K562 (cell line): ENCODE data around the gene NFIB. TPM values are rescaled to one million over a fixed set of nuclear protein-coding genes. Genes with fewer than 3 reads are reported as not detected.

Source experiments
- ATAC-seq: fragments of 200-7000 bp; cut with Tn5 transposase; 3 replicates; pipeline ENCODE4 v1.9.1; 2020; ENCODE audit warnings: moderate library complexity
- BruUV-seq: library from RNA; stranded (reverse); fragments of 400-500 nt; replicated peaks from 2 replicates; lab custom pipeline; 2021; lab: Mats Ljungman, UMichigan
- CTCF ChIA-PET: fragments of 300-600 bp; formaldehyde crosslinking; extraction: SDS; loops from one replicate; lab custom pipeline; 2021; ENCODE audit warnings: low intra/inter-chr PET ratio; lab: Yijun Ruan, JAX
- POLR2A ChIA-PET: fragments of 300-600, 350-650 bp; sonication (Branson Sonifier 250); formaldehyde crosslinking; extraction: SDS; loops from one replicate; lab custom pipeline; 2021; ENCODE audit warnings: antibody characterized with exemption, inconsistent platforms; lab: Yijun Ruan, JAX
- DNase-seq, 4 experiments: peaks; one replicate each; pipeline versions ENCODE4 v3.0.0 to v3.0.0-alpha.2; 2011 to 2018; ENCODE audit warnings: low spot score in 3 of 4, mixed read lengths in 3 of 4; ENCODE audit errors: extremely low read depth in 1 of 4
- FAIRE-seq: peaks from 2 replicates; lab custom pipeline; 2011; peaks lifted over from hg19 to GRCh38; lab: Jason Lieb, UNC
- H2AFZ ChIP-seq: 2 replicates; pipeline ENCODE4 v1.6.0; 2011; ENCODE audit warnings: low read depth, low read length, control low read depth, inconsistent platforms
- H3K27ac ChIP-seq: fragments of 200-600 bp; 3 replicates; pipeline ENCODE4 v1.8.0; 2011; ENCODE audit warnings: low read depth, mild to moderate bottlenecking, control low read depth, inconsistent platforms, low read length, moderate library complexity, mixed read lengths; ENCODE audit errors: extremely low read depth
- H3K27me3 ChIP-seq, 2 experiments: fragments of 300-600 bp in 1 of 2; 2 replicates in 1 of 2; 3 replicates in 1 of 2; pipeline versions ENCODE4 v1.6.0 to v1.8.0; 2011; ENCODE audit warnings: inconsistent platforms in 2 of 2, low read length in 2 of 2, mild to moderate bottlenecking in 1 of 2, mixed read lengths in 1 of 2, moderate library complexity in 1 of 2; ENCODE audit not compliant: control insufficient read depth in 2 of 2, insufficient read depth in 2 of 2
- H3K36me3 ChIP-seq: fragments of 300-600 bp; 3 replicates; pipeline ENCODE4 v1.8.0; 2011; ENCODE audit warnings: mild to moderate bottlenecking, low read length, inconsistent platforms; ENCODE audit not compliant: control insufficient read depth, insufficient read depth
- H3K4me1 ChIP-seq, 2 experiments: fragments of 200-600 bp in 1 of 2; replicated peaks in 1 of 2; 2 replicates in 1 of 2; 3 replicates in 1 of 2; pipeline versions ENCODE4 v1.5.1 to v1.8.0; 2011; ENCODE audit warnings: inconsistent platforms in 2 of 2, low read length in 2 of 2, mild to moderate bottlenecking in 1 of 2, mixed read lengths in 1 of 2, moderate library complexity in 1 of 2; ENCODE audit not compliant: control insufficient read depth in 2 of 2, insufficient read depth in 2 of 2
- H3K4me2 ChIP-seq: 2 replicates; pipeline ENCODE4 v1.6.1; 2011; ENCODE audit warnings: low read length, control low read depth, inconsistent platforms, mixed read lengths; ENCODE audit not compliant: insufficient read depth
- H3K4me3 ChIP-seq: fragments of 200-600 bp; sonication (generic), shearing (Covaris generic); 2 replicates; pipeline ENCODE4 v1.5.1; 2016; ENCODE audit warnings: control low read depth, inconsistent platforms
- H3K79me2 ChIP-seq: fragments of 200-600 bp; 3 replicates; pipeline ENCODE4 v1.8.0; 2011; ENCODE audit warnings: low read length, inconsistent platforms; ENCODE audit not compliant: control insufficient read depth, insufficient read depth
- H3K9ac ChIP-seq, 2 experiments: 2 replicates each; pipeline versions ENCODE4 v1.6.0 to v1.6.1; 2011; ENCODE audit warnings: low read depth in 2 of 2, low read length in 2 of 2, control low read depth in 1 of 2, inconsistent platforms in 1 of 2, mild to moderate bottlenecking in 1 of 2, mixed read lengths in 1 of 2; ENCODE audit not compliant: insufficient read depth in 1 of 2
- H3K9me1 ChIP-seq: one replicate; pipeline ENCODE4 v1.6.0; 2011; ENCODE audit warnings: inconsistent platforms, mild to moderate bottlenecking, low read length, moderate library complexity; ENCODE audit not compliant: control insufficient read depth, insufficient read depth
- H3K9me3 ChIP-seq: replicated peaks from 2 replicates; pipeline ENCODE4 v1.5.1; 2011; ENCODE audit warnings: low read depth, low read length, inconsistent platforms; ENCODE audit not compliant: control insufficient read depth, insufficient read depth
- H4K20me1 ChIP-seq: replicated peaks from 2 replicates; pipeline ENCODE4 v1.6.1; 2011; ENCODE audit warnings: low read length, inconsistent platforms, mixed read lengths; ENCODE audit not compliant: control insufficient read depth, insufficient read depth
- HNRNPLL ChIP-seq: fragments of 200-400 bp; formaldehyde crosslinking; IDR thresholded peaks from 2 replicates; pipeline ENCODE4 v1.6.1; 2017; ENCODE audit warnings: low read length, low read depth, mild to moderate bottlenecking; ENCODE audit not compliant: poor library complexity, severe bottlenecking
- MLX ChIP-seq, 2 experiments: fragments of 450-650 bp in 1 of 2; sonication (generic) in 1 of 2; formaldehyde crosslinking; conservative IDR thresholded peaks; 2 replicates each; pipeline versions ENCODE4 v1.4.0 to v1.8.1; 2020 to 2022; ENCODE audit warnings: mild to moderate bottlenecking in 1 of 2, missing genetic modification reagents in 1 of 2
- NR2C1 ChIP-seq, 2 experiments: fragments of 450-650 bp; IDR thresholded peaks; 2 replicates each; pipeline ENCODE4 v1.6.1; 2017; ENCODE audit warnings: mild to moderate bottlenecking in 2 of 2, antibody characterized with exemption in 1 of 2, inconsistent platforms in 1 of 2, missing compliant biosample characterization in 1 of 2, missing genetic modification characterization in 1 of 2
- NR2F6 ChIP-seq: fragments of 450-650 bp; formaldehyde crosslinking; IDR thresholded peaks from 2 replicates; pipeline ENCODE4 v1.4.0; 2020; ENCODE audit warnings: mild to moderate bottlenecking
- NR3C1 ChIP-seq: sonication (generic); formaldehyde crosslinking; IDR thresholded peaks from 2 replicates; pipeline ENCODE4 v1.8.1; 2022; ENCODE audit warnings: missing genetic modification reagents
- POLR2A ChIP-seq: fragments of 450-650 bp; conservative IDR thresholded peaks from 2 replicates; pipeline ENCODE4 v1.6.1; 2016
- XRCC5 ChIP-seq: fragments of 200-400 bp; formaldehyde crosslinking; IDR thresholded peaks from 2 replicates; pipeline ENCODE4 v1.6.1; 2017; ENCODE audit warnings: low read depth, mild to moderate bottlenecking, low read length
- ZBED1 ChIP-seq: IDR thresholded peaks from 2 replicates; pipeline ENCODE4 v1.6.1; 2014
- ZBTB5 ChIP-seq: fragments of 450-650 bp; IDR thresholded peaks from 2 replicates; pipeline ENCODE4 v1.6.1; 2017; ENCODE audit warnings: antibody characterized with exemption
- ZNF217 ChIP-seq: sonication (generic); formaldehyde crosslinking; IDR thresholded peaks from 2 replicates; pipeline ENCODE4 v1.8.0; 2022; ENCODE audit warnings: mild to moderate bottlenecking, missing genetic modification reagents
- ZNF589 ChIP-seq: fragments of 200-800 bp; sonication (Bioruptor generic); IDR thresholded peaks from 2 replicates; pipeline ENCODE4 v1.6.1; 2016; ENCODE audit warnings: low read depth, missing genetic modification characterization, missing compliant biosample characterization
- ZNF668 ChIP-seq: fragments of 250-450 bp; sonication (Bioruptor Pico); IDR thresholded peaks from 2 replicates; pipeline ENCODE4 v1.8.0; 2022; ENCODE audit warnings: mild to moderate bottlenecking, inconsistent platforms
- WGBS: fragments of 100-300 bp; shearing (Covaris generic); methylation state at CpG from one replicate; pipeline ENCODE4 v1.1.6; 2016; ENCODE audit warnings: low coverage, mixed read lengths; ENCODE audit not compliant: insufficient coverage; ENCODE audit errors: missing lambda C conversion rate; 5-methylcytosine and 5-hydroxymethylcytosine counted together
- in situ Hi-C: fragments of 300-500 bp; cut with MboI; formaldehyde crosslinking; loops from 4 replicates; pipeline ENCODE4 v1.15.0; 2018; ENCODE audit warnings: inconsistent platforms, mixed read lengths
- intact Hi-C: fragments of 100-400 bp; cut with micrococcal nuclease; formaldehyde crosslinking; loops from 2 replicates; pipeline ENCODE4 v1.14.2; 2022
- polyA plus RNA-seq, 8 experiments: library from polyadenylated mRNA; depleted of rRNA in 4 of 8; stranded (reverse) in 5 of 8; unstranded in 3 of 8; fragments of >200 nt; fragmentation: Nextera tagmentation in 2 of 8; fragmentation: Illumina TruSeq in 1 of 8; extraction: Ambion mirVana in 2 of 8; extraction: Trizol in 1 of 8; gene quantifications; 2 replicates each; pipeline versions ENCODE4 v1.2.1 to v1.2.3, GENCODE V29; 2011 to 2014; ENCODE audit warnings: inconsistent platforms in 1 of 8, missing spikeins in 1 of 8
- total RNA-seq, 7 experiments: library from RNA; depleted of rRNA in 6 of 7; stranded (reverse); fragments of >200 nt in 6 of 7; fragmentation: Illumina TruSeq in 2 of 7; extraction: Trizol in 2 of 7; gene quantifications; 2 replicates each; pipeline versions ENCODE4 v1.2.1 to v1.2.3, GENCODE V29; 2011 to 2021; ENCODE audit warnings: low replicate concordance in 1 of 7
- TF ChIP-seq, protein P1 (sequence below), 2 experiments: fragments of 450-650 bp; IDR thresholded peaks; 2 replicates each; pipeline ENCODE4 v1.6.1; 2016; ENCODE audit warnings: mild to moderate bottlenecking in 2 of 2, borderline replicate concordance in 1 of 2, low read depth in 1 of 2, moderate library complexity in 1 of 2

NFIB gene
- total and polyA plus RNA-seq, 9 of the 15 experiments (the other 6 are each of a cell fraction or from before 2014, with no cell fraction given) = 1.2 to 3.3 (median 1.9) TPM

GRCh38 chr9:14294659-14295058 is 19.3 kb downstream of the NFIB start:
- no peak overlapping the region for H3K9ac ChIP-seq
- ATAC-seq (no peak), FAIRE-seq (no peak), DNase-seq (no peak)
- no peak overlapping the region for H2AFZ ChIP-seq
- no peaks in the 10 kb centered on the region for H3K79me2 ChIP-seq
- no peaks in the 10 kb centered on the region for H3K27me3 ChIP-seq
- 54% methylated on average over 8 of the region's 8 CpGs for WGBS
- CTCF ChIA-PET = no interaction called here
- no peaks in the 10 kb centered on the region for H3K4me1 ChIP-seq
- BruUV-seq = no TSS peak
- POLR2A ChIA-PET = no interaction called here
- H3K9me1 ChIP-seq = no peaks in the 10 kb centered on the region
- H4K20me1 ChIP-seq = no peaks in the 10 kb centered on the region
- H3K36me3 ChIP-seq = no peaks in the 10 kb centered on the region
- no peak overlapping the region for H3K4me2 ChIP-seq
- H3K9me3 ChIP-seq = no peaks in the 10 kb centered on the region
- H3K4me3 ChIP-seq = no peak overlapping the region
- in situ Hi-C loops = no loop called here
- intact Hi-C loops = no loop called here
- H3K27ac ChIP-seq = no peak overlapping the region
- TF ChIP-seq, protein P1, sequence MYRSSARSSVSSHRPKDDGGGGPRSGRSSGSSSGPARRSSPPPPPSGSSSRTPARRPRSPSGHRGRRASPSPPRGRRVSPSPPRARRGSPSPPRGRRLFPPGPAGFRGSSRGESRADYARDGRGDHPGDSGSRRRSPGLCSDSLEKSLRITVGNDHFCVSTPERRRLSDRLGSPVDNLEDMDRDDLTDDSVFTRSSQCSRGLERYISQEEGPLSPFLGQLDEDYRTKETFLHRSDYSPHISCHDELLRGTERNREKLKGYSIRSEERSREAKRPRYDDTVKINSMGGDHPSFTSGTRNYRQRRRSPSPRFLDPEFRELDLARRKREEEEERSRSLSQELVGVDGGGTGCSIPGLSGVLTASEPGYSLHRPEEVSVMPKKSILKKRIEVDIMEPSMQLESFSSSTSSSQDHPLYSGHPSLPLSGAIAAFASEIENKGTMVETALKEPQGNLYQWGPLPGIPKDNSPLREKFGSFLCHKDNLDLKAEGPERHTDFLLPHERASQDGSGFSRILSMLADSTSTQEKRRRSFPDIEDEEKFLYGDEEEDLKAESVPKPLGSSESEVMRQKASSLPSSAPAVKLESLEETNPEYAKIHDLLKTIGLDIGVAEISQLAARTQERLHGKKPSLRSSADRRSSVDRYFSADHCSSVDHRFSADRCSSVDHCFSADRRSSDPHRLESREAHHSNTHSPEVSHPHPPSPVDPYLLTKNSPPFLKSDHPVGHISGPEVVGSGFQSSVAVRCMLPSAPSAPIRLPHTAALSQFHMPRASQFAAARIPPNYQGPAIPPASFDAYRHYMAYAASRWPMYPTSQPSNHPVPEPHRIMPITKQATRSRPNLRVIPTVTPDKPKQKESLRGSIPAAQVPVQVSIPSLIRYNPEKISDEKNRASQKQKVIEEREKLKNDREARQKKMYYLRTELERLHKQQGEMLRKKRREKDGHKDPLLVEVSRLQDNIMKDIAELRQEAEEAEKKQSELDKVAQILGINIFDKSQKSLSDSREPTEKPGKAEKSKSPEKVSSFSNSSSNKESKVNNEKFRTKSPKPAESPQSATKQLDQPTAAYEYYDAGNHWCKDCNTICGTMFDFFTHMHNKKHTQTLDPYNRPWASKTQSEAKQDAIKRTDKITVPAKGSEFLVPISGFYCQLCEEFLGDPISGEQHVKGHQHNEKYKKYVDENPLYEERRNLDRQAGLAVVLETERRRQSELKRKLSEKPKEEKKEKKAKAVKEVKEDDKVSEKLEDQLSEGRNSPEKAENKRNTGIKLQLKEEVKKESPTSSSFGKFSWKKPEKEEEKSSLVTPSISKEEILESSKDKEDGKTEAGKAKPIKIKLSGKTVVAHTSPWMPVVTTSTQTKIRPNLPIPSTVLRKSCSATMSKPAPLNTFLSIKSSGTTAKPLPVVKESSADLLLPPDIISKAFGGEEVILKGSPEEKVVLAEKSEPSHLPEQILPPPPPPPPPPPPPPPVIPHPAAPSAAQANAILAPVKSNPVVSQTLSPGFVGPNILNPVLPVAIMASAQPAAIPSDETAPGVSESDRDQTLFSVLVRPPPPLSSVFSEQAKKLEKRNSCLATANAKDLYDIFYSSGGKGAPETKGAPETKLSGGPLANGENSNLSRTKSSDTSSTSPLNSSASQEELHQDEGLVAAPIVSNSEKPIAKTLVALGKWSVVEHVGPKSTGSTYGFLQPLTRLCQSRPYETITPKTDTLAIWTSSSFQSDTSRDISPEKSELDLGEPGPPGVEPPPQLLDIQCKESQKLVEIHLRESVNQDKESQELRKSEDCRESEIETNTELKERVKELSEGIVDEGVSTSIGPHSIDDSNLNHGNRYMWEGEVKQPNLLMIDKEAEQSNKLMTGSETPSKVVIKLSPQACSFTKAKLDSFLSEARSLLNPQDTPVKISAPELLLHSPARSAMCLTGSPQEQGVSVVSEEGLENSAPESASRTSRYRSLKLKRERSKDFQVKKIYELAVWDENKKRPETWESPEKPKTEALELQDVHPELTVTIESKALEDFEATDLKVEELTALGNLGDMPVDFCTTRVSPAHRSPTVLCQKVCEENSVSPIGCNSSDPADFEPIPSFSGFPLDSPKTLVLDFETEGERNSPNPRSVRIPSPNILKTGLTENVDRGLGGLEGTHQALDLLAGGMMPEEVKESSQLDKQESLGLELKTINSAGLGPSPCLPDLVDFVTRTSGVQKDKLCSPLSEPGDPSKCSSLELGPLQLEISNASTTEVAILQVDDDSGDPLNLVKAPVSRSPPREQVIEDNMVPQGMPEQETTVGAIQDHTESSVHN (IDR thresholded peaks at IDR 0.05; ENCODE audit: borderline replicate concordance in 1 of 2, low read depth in 1 of 2) = no peak
- no peak for TF ChIP-seq NR2C1 (IDR thresholded peaks at IDR 0.05)
- no peak for TF ChIP-seq NR2C1 (tag; IDR thresholded peaks at IDR 0.05)
- TF ChIP-seq HNRNPLL = no peak
- TF ChIP-seq ZNF589 (CRISPR knock-in tag) = no peak
- no peak for TF ChIP-seq ZBTB5
- no peak for TF ChIP-seq NR3C1 (CRISPR knock-in tag)
- TF ChIP-seq POLR2A = no peak
- TF ChIP-seq MLX (CRISPR knock-in tag; conservative IDR thresholded peaks at IDR 0.05) = no peak
- no peak for TF ChIP-seq NR2F6
- TF ChIP-seq ZNF217 (CRISPR knock-in tag) = no peak
- TF ChIP-seq ZNF668 (CRISPR knock-in tag) = no peak
- TF ChIP-seq ZBED1 = no peak
- TF ChIP-seq XRCC5 = no peak
